Fibroblast of the aortic adventitia (primary cell): ENCODE results near the gene LIPI. TPM values are rescaled to one million over a fixed set of nuclear protein-coding genes. Genes with fewer than 3 reads are reported as not detected.
A peak's percentile ranks its signal among the peaks of the same experiment; 100 is the strongest.
"Not testable (repeated sequence)": the region's sequence is repeated elsewhere in the genome, so short reads cannot be mapped to it uniquely, and the experiment has no call there.

ENCODE experiments used
- DNase-seq: peaks from one replicate; pipeline ENCODE4 v3.0.0-alpha.2; 2010; ENCODE audit warnings: low read depth
- H3K4me3 ChIP-seq: 2 replicates; pipeline ENCODE4 v1.5.1; 2011; ENCODE audit warnings: low read depth, mild to moderate bottlenecking, control low read depth, low read length, moderate library complexity
- CTCF ChIP-seq: IDR thresholded peaks from 2 replicates; pipeline ENCODE4 v1.5.1; 2011; ENCODE audit warnings: mild to moderate bottlenecking, low read length, control low read depth, inconsistent platforms; ENCODE audit not compliant: insufficient read depth
- total RNA-seq: library from RNA; depleted of rRNA; stranded (reverse); fragments of >200 nt; gene quantifications from 2 replicates; pipeline ENCODE4 v1.2.3, GENCODE V29; 2012; ENCODE audit warnings: low replicate concordance

The LIPI gene
- total RNA-seq, 1 donor, result not detected

- H3K4me3 ChIP-seq, result peak within 1 kb of the TSS; percentile 63
- TF ChIP-seq CTCF, result no peak
- peak; percentile 8 for DNase-seq
Measured at GRCh38 chr21:14215971-14216641, 5.4 kb upstream of the LIPI start, which contains the start of gene RBM11. Gene RBM11, plus strand, starts transcription at chr21:14216157. Its CDS starts 30 bp downstream, at chr21:14216187.

GRCh38 chr21:14213164-14213563 is 2.4 kb upstream of the LIPI start:
- H3K4me3 ChIP-seq, result no peak overlapping the region
- DNase-seq, result no peak
- TF ChIP-seq CTCF, result no peak

DNA sequence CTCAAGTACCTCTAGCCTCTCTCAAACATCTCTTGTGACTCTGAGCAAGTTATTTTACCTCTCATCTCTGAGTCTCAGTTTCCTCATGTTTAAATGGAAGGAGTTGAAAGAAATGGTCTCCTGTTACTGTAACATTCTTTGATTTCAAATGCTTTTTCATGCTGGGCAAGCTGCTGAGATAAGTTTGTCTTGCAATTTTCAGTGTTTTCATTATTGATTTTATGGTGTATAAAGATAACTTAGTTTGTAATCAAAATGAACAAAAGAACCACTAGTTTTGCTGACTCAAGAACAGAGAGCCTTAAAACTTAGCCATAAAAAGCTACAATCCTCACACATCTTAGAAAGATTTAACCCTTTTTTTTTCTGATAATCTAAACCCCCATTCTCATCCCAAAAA is 4.5 kb downstream of the LIPI start:
- no peak for DNase-seq
- no peak for TF ChIP-seq CTCF
- H3K4me3 ChIP-seq, result no peak overlapping the region

DNA sequence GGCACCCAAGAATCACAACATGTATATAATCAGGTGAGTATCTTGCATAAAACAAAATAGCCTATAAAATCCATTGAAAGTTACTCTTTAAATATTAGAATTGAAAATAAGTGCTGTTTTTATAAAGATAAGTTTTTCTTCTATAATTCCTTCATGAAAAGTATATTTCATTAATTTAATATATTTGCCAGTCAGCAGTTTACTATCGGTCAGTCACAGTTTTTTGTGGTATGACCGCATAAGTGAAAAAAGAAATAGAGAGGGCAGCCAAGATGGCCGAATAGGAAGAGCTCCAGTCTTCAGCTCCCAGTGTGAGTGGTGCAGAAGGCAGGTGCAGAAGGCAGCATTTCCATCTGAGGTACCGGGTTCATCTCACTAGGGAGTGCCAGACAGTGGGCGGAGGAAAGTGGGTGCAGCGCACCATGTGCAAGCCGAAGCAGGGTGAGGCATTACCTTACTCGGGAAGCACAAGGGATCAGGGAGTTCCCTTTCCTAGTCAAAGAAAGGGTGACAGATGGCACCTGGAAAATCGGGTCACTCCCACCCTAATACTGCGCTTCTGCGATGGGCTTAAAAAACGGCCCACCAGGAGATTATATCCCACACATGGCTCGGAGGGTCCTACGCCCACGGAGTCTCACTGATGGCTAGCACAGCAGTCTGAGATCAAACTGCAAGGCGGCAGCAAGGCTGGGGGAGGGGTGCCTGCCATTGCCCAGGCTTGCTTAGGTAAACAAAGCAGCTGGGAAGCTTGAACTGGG is 44.1 kb downstream of the LIPI start:
- not testable (repeated sequence) for H3K4me3 ChIP-seq, DNase-seq

DNA sequence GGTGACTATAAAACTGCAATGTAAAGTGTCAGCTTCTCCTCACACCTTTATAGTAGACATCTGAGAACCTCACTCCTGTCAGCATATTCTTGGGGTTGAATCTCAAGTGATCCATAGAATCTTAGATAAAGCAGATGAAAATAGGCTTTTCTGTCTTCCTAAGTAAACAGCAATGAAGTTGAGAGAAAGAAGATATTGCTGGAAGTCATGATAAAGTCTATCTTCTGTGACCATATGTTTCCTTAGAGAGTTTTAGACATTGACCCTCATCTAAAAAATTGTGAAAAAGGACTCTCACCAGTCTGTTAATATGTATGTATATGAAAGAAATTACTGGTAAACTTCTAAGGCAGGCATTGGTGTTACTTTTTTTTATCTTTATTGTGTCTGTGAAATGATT is 66.8 kb downstream of the LIPI start:
- no peak for TF ChIP-seq CTCF
- no peak for DNase-seq
- H3K4me3 ChIP-seq, result no peak overlapping the region

DNA sequence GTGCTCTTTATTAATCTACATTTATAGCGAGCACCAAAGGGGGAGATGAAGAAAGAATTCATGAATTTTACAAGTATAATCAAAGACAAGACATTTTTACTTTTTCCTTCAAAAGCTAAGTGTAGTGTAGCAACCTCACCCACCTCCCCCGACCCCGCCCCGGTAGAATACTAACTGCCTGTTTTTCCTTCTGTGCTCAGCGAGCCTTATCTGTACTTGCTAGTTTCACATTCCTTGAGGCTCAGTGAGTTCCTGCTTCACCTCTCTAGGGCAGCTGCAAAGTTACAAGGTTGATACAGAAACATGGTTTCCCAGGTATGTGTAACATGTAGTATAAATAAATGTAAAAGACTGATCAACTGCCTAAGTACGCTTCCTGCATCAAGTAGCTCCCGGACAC is 86.5 kb downstream of the LIPI start:
- TF ChIP-seq CTCF, result no peak
- H3K4me3 ChIP-seq, result no peak overlapping the region
- DNase-seq, result no peak

DNA sequence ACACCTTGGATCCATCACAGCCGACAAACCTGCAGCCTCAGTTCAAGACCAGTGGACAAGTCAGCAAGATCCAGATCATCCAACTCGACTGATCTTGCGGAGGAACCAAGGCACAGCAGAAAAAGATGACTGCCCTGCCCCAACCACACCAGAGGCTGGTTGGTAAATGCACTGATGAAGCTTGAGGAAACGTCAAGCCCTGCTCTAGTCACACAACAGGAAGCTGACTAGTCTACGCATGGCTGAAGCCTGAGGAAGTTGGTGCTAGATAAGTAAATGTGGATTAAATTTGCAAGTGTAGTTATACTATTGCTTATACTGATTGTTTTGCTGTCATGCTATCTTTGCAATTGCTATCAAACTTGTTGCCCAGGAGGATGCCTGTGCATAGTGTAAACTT is 89.0 kb downstream of the LIPI start:
- no peak overlapping the region for H3K4me3 ChIP-seq
- no peak for TF ChIP-seq CTCF
- no peak for DNase-seq
